ENCODE results near the gene GOLGA6L9.
"Not testable (repeated sequence)": the region's sequence is repeated elsewhere in the genome, so short reads cannot be mapped to it uniquely, and the experiment has no call there.

The GOLGA6L9 gene, protein sequence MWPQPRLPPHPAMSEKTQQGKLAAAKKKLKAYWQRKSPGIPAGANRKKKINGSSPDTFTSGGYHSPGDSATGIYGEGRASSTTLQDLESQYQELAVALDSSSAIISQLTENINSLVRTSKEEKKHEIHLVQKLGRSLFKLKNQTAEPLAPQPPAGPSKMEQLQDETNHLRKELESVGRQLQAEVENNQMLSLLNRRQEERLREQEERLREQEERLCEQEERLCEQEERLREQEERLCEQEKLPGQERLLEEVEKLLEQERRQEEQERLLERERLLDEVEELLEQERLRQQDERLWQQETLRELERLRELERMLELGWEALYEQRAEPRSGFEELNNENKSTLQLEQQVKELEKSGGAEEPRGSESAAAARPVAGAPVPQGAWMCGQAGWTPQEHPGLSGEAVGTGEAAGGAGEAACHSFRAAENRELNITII

DNA sequence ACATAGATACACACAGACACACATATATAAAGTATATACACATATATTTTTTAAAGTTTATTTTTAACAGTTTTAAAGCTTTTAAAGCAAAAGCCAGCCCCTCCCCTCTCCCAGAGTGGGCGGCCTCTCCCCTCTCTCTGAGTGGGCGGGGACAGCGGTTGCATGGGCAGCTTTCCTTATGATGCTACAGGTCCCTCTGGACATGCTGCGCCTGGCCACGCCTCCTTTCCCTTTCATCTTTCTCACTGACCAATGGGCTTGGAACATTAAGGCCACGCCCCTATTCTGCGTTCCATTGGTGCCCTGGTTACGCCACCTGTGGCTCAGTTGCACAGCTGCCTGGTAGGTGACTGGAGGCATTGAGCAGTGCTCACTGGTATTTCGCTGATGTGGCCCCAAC, at the start of gene GOLGA6L9:
GOLGA6L9 (plus strand) TSS at position 124 of the 400 bp plus-strand sequence; CDS start at position 388, 264 bp downstream.
- not testable (repeated sequence) for DNase-seq

DNA sequence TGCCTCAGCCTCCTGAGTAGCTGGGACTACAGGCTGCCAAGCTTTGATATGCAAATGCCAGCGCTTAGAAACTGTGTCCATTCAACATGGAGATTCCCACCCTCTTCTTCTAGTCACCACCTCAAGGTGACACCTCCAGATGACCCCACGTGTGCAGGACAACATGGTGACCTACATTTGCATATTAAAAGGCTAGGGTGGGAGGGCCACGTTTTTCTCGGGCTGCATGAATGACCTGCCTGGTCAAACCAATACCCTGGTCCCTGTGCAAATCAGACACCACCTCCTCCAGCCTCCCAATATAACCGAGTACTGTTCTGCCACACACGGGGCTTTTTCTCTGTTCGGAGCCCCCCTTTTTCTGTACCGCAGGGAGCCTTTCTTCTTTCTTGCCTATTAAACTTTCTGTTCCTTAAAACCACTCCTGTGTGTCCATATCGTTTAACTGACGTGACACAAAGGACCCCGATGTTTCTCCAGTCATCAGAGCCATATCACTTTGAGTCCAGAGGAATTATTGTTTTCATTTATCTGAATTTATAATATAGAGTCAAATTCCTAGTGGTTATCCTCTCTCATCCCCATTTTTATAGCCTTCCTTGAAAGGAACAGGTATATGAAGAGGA, 48.2 kb upstream of the GOLGA6L9 start:
- not testable (repeated sequence) for DNase-seq

DNA sequence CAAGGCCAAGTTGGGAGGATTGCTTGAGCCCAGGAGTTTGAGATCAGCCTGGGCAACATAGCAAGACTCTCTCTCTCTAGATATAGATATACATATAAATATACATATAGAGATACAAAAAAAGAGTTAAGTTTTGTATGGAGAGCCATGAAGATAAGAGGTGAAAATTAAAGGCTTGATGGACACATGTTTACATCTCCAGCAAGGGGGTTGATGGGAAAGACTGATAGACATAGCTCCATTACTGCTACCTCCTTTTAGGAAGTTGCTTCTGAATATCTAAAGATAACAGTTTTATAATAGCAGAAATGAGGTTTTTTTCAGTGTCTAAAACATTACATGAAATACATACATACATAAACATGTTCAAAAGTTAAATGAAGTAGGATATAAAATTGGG, 42.4 kb upstream of the GOLGA6L9 start:
- DNase-seq = not testable (repeated sequence)

DNA sequence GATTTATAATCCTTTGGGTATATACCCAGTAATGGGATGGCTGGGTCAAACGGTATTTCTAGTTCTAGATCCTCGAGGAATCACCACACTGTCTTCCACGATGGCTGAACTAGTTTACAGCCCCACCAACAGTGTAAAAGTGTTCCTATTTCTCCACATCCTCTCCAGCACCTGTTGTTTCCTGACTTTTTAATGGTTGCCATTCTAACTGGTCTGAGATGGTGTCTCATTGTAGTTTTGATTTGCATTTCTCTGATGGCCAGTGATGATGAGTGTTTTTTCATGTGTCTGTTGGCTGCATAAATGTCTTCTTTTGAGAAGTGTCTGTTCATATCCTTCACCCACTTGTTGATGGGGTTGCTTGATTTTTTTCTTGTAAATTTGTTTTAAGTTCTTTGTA, 39.5 kb upstream of the GOLGA6L9 start:
- DNase-seq = not testable (repeated sequence)

DNA sequence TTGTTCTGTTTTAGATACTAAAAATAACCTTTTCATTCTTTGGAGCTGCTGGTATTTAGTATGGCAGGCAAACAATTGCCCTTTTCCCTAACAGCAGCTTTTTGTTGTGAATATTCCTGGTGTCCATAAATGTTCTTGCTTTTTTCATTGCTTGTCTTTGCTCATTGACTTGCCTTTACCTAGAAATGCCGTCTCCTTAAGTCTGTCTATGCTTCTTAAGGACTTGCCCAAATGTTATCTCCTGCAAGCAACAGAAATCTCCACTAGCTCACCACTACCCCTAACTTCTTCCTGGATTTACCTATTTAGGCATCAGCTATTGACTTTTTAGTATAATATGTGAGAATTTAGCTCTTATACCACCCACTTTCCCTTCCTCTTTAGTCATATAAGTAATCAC, 37.5 kb upstream of the GOLGA6L9 start:
- DNase-seq = not testable (repeated sequence)

DNA sequence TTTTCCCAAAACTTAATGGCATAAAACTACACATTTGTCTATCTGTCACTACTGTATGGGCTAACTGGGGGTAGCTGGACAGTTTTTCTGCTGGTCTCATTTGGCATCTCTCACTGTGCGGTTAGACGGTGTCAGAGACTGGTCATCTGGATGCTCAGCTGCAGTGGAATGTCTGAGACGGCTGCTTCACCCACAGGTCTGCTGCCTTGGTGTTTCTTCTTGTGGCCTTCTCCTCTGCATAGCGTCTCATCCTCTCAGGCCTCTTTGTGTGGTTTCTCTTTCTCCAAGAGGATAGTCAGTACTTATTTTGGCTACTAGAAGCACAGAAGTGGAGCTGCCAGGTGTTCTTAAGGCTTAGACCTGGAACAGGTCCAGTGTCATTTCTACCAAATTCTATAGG, 35.9 kb upstream of the GOLGA6L9 start:
- no peak for DNase-seq

DNA sequence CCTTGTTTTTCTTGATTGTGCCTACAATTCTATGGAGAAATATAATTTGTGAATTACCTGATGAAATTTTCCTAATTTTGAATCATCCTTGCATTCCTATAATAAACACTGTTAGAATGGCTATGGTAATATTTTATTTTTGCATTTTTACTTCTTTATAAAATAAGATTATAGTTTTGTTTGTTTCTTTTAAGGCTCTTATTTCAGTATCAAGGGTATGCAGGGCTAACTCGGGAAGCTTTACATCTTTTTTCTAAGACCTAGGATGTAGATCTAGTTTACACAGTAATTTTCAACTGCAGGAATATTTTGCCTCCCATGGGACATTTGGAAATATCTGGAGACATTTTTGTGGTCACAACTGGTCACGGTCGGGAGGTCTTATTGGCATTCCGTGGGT, 33.8 kb upstream of the GOLGA6L9 start:
- not testable (repeated sequence) for DNase-seq

DNA sequence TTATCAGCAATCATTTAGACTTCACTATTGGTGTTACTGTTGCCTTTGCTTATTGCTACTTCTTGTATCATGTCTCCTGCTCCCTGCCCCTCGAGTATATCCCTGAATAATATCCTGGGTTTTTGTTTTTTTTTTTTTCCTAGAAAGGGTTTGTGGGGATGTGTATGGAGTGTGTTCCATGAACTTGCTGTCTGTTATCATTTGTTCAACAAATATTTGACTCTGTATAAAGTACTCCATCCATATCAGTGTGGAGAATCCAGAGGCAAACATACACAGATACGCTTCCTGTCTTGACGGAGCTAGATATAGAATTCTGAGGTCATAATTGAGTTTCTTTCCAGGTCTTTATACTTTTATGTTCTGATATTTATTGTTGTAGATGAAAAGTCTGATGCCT, 31.8 kb upstream of the GOLGA6L9 start:
- no peak for DNase-seq

DNA sequence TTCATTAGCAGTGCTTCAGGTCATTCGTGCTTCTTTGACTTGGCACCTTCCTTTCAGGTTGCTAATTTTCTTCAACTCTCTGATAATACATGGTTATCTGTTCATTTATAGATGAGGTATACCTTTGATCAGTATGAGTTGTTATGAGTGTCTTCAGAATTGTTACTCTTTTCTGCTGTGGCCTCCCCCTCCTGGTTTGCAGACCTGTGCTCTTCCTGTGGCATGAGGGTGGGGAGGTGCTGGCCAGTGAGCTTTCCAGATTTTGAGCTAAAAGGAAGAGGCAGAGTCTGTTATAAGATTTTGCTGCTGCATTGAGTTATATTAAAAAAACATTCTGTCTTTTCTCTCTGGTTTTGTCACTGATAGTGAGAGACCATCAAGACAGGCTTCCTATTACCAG, 30.8 kb upstream of the GOLGA6L9 start:
- no peak for DNase-seq

DNA sequence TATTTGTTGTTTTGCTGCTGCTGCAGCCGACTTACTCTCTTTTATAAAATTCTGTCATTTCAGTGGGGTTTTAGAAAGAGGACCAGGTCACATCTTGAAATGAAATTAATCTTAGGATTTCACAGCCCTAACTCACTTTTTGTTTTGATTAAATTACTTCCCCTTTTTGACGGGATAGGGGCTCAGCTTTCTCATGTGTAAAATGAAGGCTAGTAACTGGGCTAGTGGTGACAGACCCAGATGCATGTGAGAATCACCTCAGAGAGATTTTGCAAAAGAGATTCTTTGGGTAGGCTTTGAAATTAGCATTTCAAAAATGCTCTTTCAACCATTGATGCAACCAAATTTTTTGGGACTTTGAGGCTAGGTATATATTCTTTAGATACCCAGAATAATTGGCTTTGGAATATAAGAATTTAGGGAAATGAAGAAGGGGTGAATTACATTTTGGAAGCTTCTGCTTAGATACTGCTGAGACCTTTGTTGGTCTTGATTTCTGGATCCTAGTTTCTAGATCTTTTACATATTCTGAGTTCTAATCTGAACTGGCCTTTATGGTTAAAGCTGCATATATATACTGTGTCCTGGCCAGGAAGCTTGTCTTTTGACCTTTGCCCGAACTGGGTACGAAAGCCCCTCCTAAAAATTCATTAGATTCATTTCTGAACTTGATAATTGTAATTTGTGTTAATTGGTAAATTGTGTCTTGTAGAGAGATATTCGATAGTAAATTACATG, 30.1 kb upstream of the GOLGA6L9 start:
- DNase-seq = not testable (repeated sequence)

DNA sequence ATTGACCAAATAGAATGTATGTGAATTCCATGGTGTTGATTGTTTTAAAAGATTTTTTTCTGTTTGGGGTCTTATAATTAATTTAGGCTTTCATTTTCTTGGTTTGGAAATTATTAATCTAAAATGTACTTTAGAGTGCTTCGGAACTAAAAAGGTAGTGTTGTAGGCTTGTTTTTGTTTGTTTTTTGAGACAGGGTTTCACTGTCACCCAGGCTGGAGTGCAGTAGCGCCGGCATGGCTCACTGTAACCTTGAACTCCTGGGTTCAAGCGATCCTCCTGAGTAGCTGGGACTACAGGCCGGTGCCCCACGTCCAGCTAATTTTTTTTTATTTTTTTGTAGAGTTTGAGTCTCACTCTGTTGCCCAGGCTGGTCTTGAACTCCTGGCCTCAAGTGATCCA, 27.7 kb upstream of the GOLGA6L9 start:
- not testable (repeated sequence) for DNase-seq

DNA sequence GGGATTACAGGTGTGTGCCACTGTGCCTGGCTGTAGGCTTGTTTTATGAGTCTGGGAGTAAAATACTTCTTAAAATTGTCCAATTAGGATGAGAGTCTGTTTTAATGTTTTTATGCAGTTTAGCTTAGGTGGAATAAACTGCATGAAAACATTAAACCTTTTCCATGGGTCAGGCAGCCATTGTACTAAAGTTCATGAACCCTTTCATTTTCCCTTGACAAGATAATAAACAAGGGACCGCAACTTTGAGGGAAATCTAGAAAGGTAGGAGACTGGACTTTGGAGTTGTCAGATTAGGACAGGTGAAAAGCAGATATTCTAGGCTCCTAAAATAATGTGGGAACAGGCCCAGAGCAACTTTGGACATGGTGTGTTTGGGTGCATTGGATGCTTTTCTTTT, 27.3 kb upstream of the GOLGA6L9 start:
- DNase-seq = not testable (repeated sequence)

DNA sequence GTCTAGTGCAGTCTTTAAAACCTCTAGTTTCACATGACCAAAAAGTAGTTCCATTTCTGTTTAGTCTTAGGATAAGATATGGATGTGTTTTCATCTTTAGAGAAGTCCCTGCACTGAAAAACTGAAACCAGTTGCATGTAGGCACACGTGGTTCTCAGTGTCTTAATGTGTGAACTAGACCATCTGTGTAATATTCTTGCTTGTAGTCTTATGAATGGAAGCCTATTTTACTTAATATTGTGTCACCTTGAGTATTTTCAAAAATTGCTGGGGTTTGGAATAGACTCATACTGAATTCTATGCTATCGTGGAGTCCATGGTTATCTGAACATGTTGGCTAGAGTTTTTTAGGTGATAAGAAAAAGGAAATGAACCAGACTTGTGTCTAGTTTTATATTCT, 23.4 kb upstream of the GOLGA6L9 start:
- not testable (repeated sequence) for DNase-seq

DNA sequence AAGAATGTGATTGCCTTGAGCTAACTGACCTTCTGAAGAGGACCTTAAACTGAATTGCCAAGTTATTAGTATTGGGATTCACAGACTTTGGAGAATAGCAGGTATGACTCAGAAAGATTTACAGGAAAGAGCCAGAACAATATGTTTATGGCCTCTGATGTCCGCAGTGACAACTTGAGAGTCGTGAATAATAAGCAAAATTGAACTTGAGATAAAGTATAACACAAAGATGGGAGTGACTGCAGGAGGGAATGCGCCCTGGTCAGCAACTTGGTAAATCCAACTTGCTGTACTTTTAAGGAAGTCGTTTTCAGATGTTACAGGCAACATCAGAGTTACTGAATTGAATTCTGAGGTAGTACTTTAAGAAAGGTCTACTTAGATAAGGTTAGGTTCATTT, 19.3 kb upstream of the GOLGA6L9 start:
- not testable (repeated sequence) for DNase-seq

DNA sequence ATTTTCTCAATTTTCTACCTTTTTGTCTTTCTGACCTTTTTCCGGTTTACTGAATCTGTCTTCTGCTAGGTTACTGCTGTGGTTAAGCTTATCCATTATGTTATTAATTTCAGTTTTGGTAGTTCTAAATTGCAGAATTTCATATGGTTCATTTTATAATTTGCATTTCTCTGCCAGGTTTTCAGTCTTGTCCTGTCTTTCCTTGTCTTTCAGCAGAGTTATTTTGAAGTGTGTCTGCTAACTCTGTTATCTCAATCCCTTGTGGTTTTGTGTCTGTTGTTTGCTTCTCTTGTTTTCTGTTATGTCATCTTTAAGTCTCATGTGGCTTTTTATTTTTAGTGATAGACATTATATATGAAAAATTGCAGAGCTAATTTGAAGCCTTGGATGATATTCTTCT, 18.0 kb upstream of the GOLGA6L9 start:
- not testable (repeated sequence) for DNase-seq

DNA sequence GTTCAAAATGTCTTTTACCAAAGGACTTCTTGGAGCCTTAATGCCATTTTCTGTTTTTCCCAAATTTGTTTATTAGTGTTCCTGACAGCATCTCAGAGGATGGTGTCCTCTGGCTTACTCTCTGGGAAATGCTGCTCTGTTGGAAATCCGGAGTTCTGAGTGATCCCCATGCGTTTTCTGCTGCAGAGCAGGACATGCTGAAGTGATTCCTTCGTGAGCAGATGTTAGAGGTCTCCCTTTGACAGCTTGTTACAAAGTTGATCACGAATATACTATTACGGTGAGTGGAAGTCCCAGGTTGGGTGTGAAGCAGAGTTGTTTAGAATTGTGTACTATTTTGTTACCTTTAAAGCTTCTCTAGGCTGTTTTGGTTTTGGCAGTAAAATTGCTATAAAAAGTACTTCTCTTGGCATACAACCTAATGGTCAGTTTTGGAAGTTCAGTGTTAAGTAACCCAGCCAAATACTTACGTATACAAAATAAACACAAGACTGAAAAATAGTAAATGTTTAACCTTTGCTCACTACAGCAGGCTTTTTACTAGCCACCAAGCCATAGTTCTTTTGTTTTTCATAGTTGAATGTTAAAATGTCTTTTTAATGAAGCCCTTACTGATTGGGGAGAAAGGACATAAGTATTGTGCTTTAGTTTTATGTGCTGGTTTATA, 15.0 kb upstream of the GOLGA6L9 start:
- not testable (repeated sequence) for DNase-seq

DNA sequence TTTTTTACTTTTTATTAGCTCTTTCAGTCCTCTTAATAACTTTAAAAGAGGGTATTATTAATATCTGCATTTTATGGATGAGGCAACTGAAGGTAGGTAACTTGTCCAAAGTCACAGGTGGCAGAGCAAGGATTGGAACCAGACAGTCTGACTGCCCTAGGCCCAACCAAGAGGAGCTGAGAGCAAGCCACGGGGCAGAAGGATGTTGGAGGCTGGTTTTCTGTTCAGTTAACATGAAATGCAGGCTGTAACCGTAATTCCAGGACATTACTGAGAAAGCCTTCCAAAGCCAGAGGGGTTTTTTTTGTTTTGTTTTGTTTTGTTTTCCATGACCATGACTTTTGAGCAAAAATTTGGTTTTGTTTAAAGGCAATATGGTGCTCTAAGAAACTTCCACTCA, 9.1 kb upstream of the GOLGA6L9 start:
- DNase-seq = not testable (repeated sequence)

DNA sequence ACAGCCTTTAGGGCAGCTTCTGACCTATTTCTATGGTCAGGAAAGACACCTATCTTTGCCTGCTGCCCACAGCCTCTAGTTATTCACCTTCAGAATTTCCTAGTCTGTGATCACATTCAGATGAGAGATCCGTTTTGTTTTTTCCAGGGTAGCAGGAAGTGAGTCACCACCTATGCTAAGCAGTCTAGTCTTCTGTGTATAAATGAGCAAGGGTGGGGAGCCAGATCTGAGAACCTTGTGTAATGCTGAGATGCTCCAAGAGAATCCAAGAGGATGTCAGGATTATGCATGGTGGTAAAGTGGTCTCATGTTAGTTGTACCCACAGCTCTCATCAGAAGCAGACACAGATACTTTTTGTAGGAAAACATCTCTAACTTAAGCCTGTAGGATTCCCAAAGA, 8.7 kb upstream of the GOLGA6L9 start:
- DNase-seq = not testable (repeated sequence)

DNA sequence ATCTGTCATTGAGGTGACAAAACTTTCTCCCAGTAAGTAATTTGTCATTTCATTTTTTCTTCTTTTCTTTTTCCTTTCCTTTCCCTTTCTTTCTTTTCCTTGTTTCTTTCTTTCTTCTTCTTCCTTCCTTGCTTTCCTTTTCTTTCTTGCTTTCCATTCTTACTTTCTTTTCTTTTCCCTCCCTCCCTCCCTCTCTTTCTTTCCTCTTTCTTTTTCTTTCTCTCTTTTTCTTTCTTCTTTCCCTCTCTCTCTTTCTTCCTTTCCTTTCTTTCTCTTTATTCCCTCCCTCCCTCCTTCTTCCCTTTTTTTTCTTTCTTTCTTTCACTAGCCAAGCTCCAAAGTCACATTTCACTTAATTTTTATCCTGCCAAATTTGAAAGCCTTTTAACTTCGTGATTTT, 2.5 kb upstream of the GOLGA6L9 start:
- not testable (repeated sequence) for DNase-seq

DNA sequence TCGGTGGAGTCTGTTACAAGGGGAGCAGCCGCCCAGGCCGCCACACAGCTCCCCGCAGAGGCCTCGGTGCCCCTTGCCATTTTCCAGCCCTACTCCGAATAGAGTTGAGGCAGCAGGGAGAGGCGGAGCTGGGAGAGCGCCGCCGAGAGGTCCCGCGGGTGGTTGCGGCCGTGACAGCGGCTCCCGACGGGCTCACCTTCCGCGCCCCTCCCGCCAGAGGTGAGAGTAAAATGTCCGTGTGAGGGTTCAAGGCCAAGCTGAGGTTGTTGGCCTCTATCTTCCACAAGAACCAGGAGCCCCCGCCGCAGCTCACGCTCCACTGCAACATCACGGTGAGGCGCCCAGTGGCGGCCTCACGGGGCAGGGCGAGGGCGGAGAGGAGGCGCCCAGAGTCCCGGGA, 15.8 kb downstream of the GOLGA6L9 start:
- not testable (repeated sequence) for DNase-seq

DNA sequence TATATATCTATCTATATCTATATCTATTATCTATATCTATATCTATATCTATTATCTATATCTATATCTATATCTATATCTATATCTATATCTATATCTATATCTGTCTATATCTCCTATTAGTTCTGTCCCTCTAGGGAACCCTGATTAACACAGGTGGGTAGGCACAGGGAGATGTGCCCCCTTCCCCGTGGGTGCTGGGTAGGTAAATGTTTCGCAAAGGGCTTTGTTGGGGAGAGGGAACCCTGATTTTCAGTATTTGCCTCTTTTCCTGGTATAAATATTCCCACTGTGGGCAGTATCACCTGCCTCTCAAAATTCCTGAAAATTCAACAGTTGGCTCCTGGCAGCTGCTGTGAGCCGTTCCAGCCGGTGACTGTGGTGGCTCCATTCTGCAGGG, 27.7 kb downstream of the GOLGA6L9 start:
- not testable (repeated sequence) for DNase-seq

DNA sequence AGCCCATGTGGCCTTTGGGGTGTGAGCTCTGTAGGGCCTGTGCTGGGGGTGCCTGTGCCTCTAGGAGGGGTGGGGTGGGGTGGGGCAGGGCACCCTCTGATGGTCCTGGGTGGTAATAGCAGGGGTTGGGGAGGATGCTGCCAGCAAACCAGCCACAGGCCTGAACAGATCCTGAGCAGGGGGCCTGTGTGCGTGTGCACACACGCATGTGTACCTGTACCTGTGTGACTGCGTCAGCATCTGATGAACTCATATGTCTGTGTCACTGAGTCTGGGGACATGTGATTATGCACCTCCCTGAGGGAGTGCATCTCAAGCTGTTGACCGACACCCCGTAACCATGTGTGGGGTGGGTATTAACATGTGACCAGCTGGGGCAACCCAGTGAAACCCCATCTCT, 36.0 kb downstream of the GOLGA6L9 start:
- not testable (repeated sequence) for DNase-seq

DNA sequence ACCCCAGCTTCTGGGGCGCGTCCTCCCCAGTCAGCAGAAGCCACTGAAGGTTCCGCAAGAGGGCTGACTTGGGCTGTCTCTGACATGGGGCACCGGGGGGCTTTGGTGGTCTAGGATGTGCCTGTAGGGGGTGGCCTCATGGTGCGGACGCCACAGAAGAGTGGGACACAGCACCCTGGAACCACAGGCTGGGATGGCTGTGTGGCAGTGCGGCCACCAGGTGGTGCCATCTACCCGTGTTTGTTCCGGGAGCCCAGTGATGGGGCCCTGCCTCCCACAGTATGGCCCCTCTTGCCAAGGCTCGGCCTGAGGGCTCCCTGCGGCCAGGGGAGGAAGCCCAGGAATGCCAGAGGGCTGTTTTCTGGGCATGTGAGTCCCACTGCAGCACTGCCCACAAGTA, 38.6 kb downstream of the GOLGA6L9 start:
- DNase-seq = not testable (repeated sequence)
